Adrenal gland (tissue), 12 donors: ENCODE results near the gene RABGAP1. TPM values are rescaled to one million over a fixed set of nuclear protein-coding genes. Genes with fewer than 3 reads are reported as not detected.

Experiments used
- DNase-seq, 7 donors: peaks; one replicate each; pipeline ENCODE4 v3.0.0-alpha.2; 2019 to 2020
- H3K27ac ChIP-seq, 5 donors: fragments of 200-600 bp; sonication (generic) in 4 of 5; 1 replicate in 3 of 5; 2 replicates in 2 of 5; pipeline versions ENCODE4 v1.5.1 to v1.8.0; 2016 to 2020; ENCODE audit warnings: mild to moderate bottlenecking in 1 of 5
- H3K27me3 ChIP-seq: fragments of 200-600 bp; 2 replicates; pipeline ENCODE4 v1.8.0; 2021
- H3K36me3 ChIP-seq, 2 donors: fragments of 200-600 bp; replicated peaks in 1 of 2; 1 replicate in 1 of 2; 2 replicates in 1 of 2; pipeline versions ENCODE4 v1.5.1 to v1.8.0; 2018 to 2022
- H3K4me1 ChIP-seq, 2 donors: fragments of 200-600 bp; replicated peaks in 1 of 2; 1 replicate in 1 of 2; 2 replicates in 1 of 2; pipeline versions ENCODE4 v1.5.1 to v1.8.0; 2018 to 2021
- H3K4me3 ChIP-seq, 4 donors: fragments of 200-600 bp; sonication (generic) in 3 of 4; one replicate each; pipeline ENCODE4 v1.5.1; 2016 to 2018
- H3K9me3 ChIP-seq, 3 donors: fragments of 200-600 bp; sonication (generic) in 1 of 3; replicated peaks in 1 of 3; 1 replicate in 2 of 3; 2 replicates in 1 of 3; pipeline versions ENCODE4 v1.5.1 to v1.8.0; 2016 to 2021
- POLR2A ChIP-seq, 2 donors: fragments of 450-650 bp; IDR thresholded peaks; one replicate each; pipeline ENCODE4 v1.6.1; 2017; ENCODE audit warnings: antibody characterized with exemption in 2 of 2, mild to moderate bottlenecking in 2 of 2, moderate library complexity in 1 of 2
- WGBS, 4 donors: extraction: QIAGEN DNeasy Blood & Tissue Kit in 2 of 4; methylation state at CpG; one replicate each; pipeline versions ENCODE4 v1.1.5 to v1.1.7; 2013 to 2017; 5-methylcytosine and 5-hydroxymethylcytosine counted together
- intact Hi-C, 2 donors: fragments of 100-400 bp; cut with DNase I; formaldehyde crosslinking; loops; one replicate each; pipeline versions ENCODE4 v1.14.1 to v1.15.0; 2022 to 2023
- polyA plus RNA-seq, 3 donors: library from polyadenylated mRNA; stranded (reverse); fragments of 200-250 nt in 2 of 3; fragments of 350-450 nt in 1 of 3; fragmentation: Illumina TruSeq in 1 of 3; extraction: RNeasy Lipid Tissue Mini Kit (QIAGEN cat#74804) in 1 of 3; gene quantifications; one replicate each; pipeline ENCODE4 v1.2.3, GENCODE V29; 2013 to 2014
- total RNA-seq, 9 donors: library from RNA; depleted of rRNA in 4 of 9; stranded (reverse); fragments of >200 nt in 4 of 9; fragments of 120-200 nt in 1 of 9; fragmentation: NEBNext Ultra II Directional in 1 of 9; extraction: Animal tissue kit (Norgen Biotek cat#: 25700) in 1 of 9; gene quantifications; one replicate each; pipeline versions ENCODE4 v1.1.0 to v1.2.4, GENCODE V29; 2013 to 2023
- TF ChIP-seq, protein P1 (sequence below), 6 experiments: fragments of 450-650 bp in 4 of 6; fragments of 200-600 bp in 2 of 6; sonication (generic) in 1 of 6; IDR thresholded peaks; 1 replicate in 5 of 6; 2 replicates in 1 of 6; pipeline versions ENCODE4 v1.5.1 to v1.8.0; 2016 to 2021; ENCODE audit warnings: antibody characterized with exemption in 6 of 6, mild to moderate bottlenecking in 2 of 6, moderate library complexity in 1 of 6
- donor health status: healthy with polysubstance abuse.
- donor health status: Bipolar disorder and iron deficiency.
- donor health status: DM: yes; HTN: yes; CAD: no.
- donor health status: DM: no; HTN: no; CAD: no.
- donor health status: DM: no; HTN: no; CAD: no.
- donor health status: DM: yes; HTN: yes; CAD: no.

Gene RABGAP1
- total and polyA plus RNA-seq, 12 donors: 8.5 to 62.3 (median 34.3) TPM

- 79 to 82% (median 81%) methylated on average over 4 of the region's 4 CpGs for WGBS, 4 donors
- Histone ChIP-seq H3K27me3 (no peaks in the 10 kb centered on the region), H3K27ac (no peak overlapping the region), H3K4me3 (no peak overlapping the region), H3K9me3 (no peaks in the 10 kb centered on the region), H3K4me1 (peaks cover 5 to 25% of the 10 kb centered on the region in 2 donors), H3K36me3 (no peaks in the 10 kb centered on the region)
- no peak for TF ChIP-seq POLR2A (IDR thresholded peaks at IDR 0.05)
- TF ChIP-seq, protein P1, sequence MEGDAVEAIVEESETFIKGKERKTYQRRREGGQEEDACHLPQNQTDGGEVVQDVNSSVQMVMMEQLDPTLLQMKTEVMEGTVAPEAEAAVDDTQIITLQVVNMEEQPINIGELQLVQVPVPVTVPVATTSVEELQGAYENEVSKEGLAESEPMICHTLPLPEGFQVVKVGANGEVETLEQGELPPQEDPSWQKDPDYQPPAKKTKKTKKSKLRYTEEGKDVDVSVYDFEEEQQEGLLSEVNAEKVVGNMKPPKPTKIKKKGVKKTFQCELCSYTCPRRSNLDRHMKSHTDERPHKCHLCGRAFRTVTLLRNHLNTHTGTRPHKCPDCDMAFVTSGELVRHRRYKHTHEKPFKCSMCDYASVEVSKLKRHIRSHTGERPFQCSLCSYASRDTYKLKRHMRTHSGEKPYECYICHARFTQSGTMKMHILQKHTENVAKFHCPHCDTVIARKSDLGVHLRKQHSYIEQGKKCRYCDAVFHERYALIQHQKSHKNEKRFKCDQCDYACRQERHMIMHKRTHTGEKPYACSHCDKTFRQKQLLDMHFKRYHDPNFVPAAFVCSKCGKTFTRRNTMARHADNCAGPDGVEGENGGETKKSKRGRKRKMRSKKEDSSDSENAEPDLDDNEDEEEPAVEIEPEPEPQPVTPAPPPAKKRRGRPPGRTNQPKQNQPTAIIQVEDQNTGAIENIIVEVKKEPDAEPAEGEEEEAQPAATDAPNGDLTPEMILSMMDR (IDR thresholded peaks at IDR 0.05): no peak
- no peak for DNase-seq
- intact Hi-C loops: no loop called here
These were observed 4.4 kb downstream of the RABGAP1 start for GRCh38 chr9:122944960-122945888.

DNA sequence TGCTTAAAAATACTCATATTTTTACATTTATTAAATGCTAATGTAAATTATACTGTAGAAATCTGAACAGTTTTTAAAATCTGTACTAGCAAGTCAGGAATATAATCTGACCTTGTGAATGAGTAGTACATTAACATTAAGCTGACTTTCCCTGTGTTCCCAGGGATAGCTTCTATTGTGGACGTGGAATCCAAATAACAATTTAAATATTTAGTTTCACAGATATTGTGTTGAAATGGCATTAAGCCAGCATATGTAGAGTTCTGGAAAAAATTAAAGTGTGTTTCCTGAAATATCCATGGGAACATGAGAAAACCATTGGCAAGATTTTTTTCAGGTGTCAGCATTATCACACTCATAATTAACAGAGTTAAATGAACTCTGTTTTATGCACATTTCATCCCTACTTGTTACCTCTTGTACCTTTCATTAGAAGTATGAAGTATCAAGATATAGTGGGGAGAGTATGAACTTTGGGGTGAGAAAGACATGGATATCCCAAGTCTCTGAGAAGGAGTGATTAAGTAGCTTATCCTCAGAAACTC is 5.7 kb downstream of the RABGAP1 start:
- Histone ChIP-seq H3K4me3 (no peak overlapping the region), H3K27ac (no peak overlapping the region), H3K36me3 (no peaks in the 10 kb centered on the region), H3K4me1 (peaks cover 5 to 29% of the 10 kb centered on the region in 2 donors), H3K9me3 (no peaks in the 10 kb centered on the region), H3K27me3 (no peaks in the 10 kb centered on the region)
- 85 to 93% (median 90%) methylated on average over 1 of the region's 1 CpG for WGBS, 4 donors
- intact Hi-C loops: no loop called here
- no peak for DNase-seq
- no peak for TF ChIP-seq POLR2A (IDR thresholded peaks at IDR 0.05)

- Histone ChIP-seq H3K4me3 (no peak overlapping the region), H3K36me3 (no peaks in the 10 kb centered on the region), H3K27me3 (no peaks in the 10 kb centered on the region), H3K9me3 (no peaks in the 10 kb centered on the region), H3K27ac (no peak overlapping the region), H3K4me1 (peaks cover 5 to 12% of the 10 kb centered on the region in 2 donors)
- TF ChIP-seq POLR2A (IDR thresholded peaks at IDR 0.05): no peak
- TF ChIP-seq, protein P1 (IDR thresholded peaks at IDR 0.05): no peak
- intact Hi-C loops: no loop called here
- DNase-seq: no peak
- WGBS, 4 donors: 83 to 93% (median 89%) methylated on average over 3 of the region's 3 CpGs
These were observed 7.5 kb downstream of the RABGAP1 start for GRCh38 chr9:122948313-122948712.

- WGBS, 4 donors: 91 to 100% (median 95%) methylated on average over 1 of the region's 1 CpG
- H3K4me1 ChIP-seq: peaks cover 14 to 22% of the 10 kb centered on the region in 2 donors
- intact Hi-C loops: no loop called here
- H3K27me3 ChIP-seq: no peaks in the 10 kb centered on the region
- H3K4me3 ChIP-seq: no peak overlapping the region
- no peaks in the 10 kb centered on the region for H3K36me3 ChIP-seq
- no peak overlapping the region for H3K27ac ChIP-seq
- no peak for TF ChIP-seq POLR2A (IDR thresholded peaks at IDR 0.05)
- TF ChIP-seq, protein P1 (IDR thresholded peaks at IDR 0.05): no peak
- no peaks in the 10 kb centered on the region for H3K9me3 ChIP-seq
- no peak for DNase-seq
These were observed 8.9 kb downstream of the RABGAP1 start for GRCh38 chr9:122949696-122950095.
